ENCODE data around the gene ARHGAP25.

DNA sequence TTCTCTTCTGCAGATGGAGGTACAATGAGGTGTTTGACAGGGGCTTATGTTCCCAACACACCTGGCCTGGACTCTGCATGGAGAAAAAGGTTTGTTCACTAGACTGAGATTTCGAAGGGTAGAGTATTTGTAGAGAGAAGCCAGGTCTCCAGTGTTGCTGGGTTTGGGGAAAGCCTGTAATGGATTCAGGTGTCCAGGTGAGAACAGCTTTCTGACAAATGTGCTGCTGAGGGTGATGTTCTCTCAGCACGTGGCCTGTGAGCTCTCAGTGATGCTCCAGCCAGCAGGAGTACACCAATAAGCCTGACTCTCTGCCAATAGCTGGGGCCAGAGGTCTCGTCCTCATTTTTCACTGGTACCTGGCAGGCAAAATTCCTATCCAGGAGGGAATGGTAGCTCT lies 43.8 kb upstream of the ARHGAP25 start:
- TF ChIP-seq, protein P1, sequence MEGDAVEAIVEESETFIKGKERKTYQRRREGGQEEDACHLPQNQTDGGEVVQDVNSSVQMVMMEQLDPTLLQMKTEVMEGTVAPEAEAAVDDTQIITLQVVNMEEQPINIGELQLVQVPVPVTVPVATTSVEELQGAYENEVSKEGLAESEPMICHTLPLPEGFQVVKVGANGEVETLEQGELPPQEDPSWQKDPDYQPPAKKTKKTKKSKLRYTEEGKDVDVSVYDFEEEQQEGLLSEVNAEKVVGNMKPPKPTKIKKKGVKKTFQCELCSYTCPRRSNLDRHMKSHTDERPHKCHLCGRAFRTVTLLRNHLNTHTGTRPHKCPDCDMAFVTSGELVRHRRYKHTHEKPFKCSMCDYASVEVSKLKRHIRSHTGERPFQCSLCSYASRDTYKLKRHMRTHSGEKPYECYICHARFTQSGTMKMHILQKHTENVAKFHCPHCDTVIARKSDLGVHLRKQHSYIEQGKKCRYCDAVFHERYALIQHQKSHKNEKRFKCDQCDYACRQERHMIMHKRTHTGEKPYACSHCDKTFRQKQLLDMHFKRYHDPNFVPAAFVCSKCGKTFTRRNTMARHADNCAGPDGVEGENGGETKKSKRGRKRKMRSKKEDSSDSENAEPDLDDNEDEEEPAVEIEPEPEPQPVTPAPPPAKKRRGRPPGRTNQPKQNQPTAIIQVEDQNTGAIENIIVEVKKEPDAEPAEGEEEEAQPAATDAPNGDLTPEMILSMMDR (optimal IDR thresholded peaks at IDR 0.05 in 1 of 3, IDR thresholded peaks at IDR 0.05 in 1 of 3, conservative IDR thresholded peaks at IDR 0.05 in 1 of 3; ENCODE audit: extremely low read depth in 1 of 3, insufficient read depth in 2 of 3, low read length in 3 of 3): no peak
- TF ChIP-seq EZH2 (IDR thresholded peaks at IDR 0.05; ENCODE audit: low read length): no peak

All from keratinocyte (primary cell).